NCI-H748 treated with DMSO at 0.1 percent for 48 hours (cell line): Measurements from ENCODE around the gene UVRAG.
A peak's percentile ranks its signal among the peaks of the same experiment; 100 is the strongest.

ENCODE experiments used
- DNase-seq: peaks from one replicate; lab custom pipeline; 2025; lab: John Stamatoyannopoulos, UW

UVRAG gene

DNA sequence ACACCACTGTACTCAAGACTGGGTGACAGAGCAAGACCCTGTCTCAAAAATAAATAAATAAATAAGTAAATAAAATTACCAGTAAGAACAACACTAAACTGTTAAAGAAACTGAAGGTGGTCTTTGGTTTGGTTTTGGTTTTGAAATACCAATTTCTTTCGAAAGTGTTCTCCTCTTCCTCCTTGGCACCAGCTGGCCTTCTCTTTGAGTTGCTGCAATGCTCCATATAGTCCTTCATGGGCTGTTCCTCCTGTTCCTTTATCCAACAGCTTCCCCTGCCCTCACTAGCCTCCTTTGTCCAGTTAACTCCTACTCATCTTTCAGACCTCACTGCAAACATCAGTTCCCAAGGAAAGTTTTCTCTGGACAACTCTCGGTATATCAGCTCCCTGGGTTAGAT lies 5.0 kb upstream of the UVRAG start:
- DNase-seq: no peak

DNA sequence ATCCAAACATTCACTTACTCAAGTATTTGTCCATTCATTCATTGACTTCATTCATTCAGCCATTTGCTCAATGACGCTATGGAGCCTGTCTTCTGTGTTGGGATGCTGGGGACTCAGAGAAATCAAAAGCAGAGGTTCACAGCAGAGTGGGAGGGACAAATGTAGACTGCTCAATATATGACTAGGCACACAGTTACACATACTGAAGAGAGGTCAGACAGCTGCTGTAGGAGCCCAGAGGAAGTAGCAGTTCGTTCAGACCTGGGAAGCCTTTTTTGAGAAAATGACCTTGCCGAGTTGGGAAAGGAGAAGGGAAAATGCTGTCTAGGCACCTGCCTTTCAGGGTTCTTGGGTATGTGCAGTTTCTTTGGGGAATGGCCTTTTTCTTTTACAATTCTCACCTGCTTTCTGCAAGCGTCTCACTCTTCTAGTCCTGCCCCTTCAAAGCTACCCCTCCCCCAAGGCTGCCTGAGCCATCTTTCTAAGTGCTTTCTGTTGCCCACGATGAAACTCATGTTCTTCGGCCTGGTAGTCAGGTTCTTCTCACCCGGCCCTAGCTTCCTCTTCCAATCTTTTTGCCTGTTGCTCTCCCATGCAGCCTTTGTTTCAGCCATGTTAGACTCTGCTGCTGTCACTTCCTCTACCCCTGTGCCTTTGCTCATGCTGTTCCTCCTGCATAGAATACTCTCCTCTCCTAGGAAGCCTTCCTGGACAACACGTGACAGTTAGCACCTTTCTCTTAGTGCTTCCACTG lies 4.2 kb upstream of the UVRAG start:
- DNase-seq: no peak

DNA sequence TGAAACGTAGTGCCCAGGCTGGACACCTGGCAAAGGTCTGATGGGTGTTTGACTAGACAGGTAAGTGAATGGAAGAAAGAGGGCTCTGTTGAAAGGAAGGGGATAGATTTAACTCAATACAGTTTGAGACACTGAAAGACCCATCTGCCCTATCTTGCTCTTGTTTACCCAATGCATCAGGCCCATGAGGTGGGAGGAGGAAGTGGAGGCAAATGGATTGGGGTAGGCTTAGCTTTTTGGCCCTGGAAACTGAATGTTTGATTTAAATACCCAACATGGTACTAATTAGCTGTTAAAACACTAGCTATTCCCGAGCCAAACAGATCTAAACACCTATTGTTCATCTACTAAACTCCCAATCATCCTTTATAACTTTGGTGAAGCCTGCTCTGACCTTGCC lies 3.5 kb upstream of the UVRAG start:
- DNase-seq: no peak

DNA sequence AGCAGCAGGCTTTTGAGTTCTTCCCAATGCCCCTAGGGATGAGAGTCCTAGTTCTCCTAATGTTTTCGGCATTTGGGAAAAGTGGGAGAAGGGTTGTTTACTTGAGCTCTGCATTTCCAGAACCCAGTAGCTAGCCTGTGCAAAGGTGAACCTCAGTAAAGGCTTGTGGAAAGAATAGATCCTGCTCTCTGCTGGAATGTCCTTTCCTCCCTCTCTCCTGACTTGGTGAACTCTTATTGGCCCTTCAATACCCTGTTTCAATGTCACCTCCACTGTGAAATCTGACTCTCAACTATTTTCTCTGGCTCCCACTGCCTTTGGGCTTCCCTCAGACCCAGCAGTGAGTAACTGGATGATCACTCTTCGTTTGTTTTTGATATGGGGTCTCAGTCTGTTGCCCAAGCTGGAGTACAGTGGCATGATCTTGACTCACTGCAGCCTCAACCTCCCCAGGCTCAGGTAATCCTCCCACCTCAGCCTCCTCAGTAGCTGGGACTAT lies 2.4 kb upstream of the UVRAG start:
- no peak for DNase-seq

DNA sequence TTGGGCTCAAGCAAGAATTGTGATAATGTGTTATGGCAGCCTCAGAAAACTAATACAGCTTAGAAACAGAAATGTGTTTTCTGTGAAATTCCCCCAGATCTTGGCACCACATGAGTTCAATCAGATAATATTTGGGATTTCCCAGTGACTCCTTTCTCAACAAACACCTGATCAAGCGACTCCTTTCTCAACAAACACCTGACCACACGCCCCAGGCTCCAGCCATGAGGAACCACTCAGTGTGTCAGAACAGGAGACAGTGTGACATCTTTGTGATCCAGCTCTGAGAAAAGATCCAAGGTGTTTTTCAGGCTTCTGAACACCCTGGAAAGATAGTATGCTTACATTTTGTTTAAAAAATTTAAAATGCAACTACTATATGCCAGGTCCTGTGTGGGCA lies 1.9 kb upstream of the UVRAG start:
- no peak for DNase-seq

DNA sequence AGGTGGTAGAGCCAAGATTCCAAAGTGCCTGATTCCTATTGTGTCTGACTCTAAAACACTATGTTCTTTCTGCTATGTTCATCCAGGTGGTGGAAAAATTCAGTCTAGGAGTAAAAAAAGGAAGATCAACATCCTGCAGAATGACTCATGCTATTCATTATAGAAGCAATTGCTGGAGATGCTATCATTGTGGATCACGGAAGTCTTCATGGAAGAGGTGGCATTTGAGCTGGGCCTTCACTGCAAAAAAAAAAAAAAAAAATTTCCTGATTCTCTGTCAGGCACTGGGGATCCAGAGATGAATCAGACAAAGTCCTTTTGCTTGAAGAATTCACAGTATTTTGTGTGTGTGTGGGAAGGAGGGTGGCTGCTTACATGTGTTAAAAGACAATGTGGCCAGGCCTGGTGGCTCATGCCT lies 1.4 kb upstream of the UVRAG start:
- no peak for DNase-seq

DNA sequence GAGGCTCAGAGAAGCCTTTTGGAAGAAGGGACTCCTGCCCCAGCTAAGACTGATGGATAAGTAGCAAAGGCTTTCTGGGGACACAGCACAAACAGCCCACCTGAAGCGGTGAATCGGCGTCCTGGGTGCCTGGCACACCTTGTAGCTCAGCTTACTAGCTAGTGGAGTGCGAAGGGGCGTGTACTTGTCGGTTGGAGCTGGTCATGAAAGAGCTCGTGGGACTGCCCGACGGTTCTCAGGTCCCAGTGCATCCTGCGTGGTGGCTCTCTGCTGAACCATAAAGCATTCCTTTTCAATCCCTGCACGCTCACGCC lies 690 bp upstream of the UVRAG start:
- DNase-seq: peak; percentile 92

DNA sequence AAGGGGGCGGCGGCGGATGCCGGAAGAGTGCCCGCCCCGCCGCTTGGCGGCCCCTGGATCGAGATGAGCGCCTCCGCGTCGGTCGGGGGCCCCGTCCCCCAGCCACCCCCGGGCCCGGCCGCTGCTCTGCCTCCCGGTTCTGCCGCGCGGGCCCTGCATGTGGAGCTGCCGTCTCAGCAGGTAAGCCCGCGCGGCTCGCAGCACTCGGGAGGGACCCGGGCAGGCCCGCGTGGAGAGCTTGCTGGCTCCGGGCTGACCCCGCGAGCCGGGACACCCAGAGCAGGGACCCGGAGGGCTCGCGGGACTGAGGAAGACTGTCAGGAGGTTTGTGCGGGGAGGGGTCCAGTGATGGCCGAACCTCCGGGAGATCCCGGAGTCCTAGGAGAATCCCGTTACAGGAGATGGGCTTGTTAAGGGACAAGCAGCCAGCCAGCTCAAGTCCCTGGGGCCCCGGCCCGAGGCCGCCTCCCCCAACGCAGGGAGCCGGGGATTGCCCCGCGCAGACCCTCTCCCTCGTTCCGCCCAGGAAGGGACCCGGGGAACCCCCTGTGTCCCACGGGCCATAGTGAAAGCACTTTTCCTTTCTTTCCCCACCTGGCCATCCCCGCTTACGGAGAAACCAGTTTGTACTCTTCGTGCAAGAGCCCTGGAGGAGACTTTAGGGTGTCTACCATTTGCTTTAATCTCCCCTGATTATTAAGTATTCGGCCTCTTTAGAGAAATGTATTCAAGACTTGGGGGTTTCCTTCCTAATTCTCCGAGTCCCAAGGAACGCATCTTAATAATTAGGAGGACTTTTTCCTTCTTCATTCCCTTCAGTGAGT lies 547 bp downstream of the UVRAG start:
- no peak for DNase-seq

DNA sequence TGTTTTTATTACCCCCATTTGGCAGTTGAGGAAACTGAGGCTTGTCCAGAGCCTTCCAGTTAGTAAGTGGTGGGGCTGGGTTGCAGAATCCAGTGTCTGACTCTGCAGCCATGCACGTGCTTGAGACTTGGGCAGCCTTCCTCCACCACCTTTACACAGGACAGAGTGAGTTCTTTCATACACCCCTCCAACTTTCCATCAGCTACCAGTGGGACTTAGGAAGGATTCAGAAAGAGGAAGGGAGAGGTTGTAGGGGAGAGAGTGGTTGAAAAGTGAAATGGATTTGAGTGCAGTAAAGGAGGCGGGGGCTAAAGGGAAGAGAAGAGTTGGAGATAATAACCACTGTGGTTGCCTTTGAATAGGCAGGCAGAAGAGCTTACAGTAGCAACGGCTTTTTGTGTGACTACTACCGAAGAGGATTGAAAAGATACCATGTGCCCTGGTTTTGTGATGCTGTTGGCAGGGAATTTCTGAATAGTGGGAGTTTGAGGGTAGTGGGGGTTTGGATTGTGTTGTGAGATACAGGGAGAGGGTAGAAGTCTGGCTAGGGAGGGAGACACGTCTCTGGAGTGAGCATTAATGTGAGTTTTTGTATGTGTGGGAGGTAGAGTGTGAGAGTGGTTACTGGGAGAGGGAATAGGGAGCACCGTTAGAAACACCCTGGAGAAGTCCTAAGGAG lies 1.7 kb downstream of the UVRAG start:
- no peak for DNase-seq

DNA sequence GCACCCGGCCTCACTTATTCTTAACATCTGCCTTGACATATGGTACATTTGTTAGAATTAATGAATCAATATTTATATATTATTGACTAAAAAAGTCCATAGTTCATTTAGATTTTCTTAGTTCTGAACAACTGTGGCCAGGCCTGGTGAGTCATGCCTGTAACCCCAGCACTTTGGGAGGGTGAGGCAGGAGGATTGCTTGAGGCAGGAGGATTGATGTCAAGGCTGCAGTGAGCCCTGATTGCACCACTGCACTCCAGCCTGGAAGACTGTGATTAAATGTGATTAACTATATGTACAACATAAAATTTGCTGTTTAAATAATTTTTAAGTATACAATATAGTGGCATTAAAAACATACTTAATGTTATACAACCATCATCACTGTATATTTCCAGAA lies 5.6 kb downstream of the UVRAG start:
- DNase-seq: no peak

DNA sequence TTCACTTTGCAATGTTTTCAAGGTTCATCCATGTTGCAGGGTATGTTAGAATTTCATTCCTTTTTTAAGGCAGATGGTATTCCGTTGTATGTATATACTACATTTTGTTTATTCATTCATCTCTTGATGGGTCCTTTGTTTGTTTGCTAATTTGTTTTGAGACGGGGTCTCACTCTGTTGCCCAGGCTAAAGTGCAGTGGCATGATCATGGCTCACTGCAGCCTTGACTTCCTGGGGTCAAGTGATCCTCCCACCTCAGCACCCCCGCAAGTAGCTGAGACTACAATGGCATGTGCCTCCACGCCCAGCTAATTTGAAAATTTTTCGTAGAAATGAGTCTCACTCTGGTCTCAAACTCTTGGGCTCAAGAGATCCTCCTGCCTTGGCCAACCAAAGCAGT lies 6.2 kb downstream of the UVRAG start:
- no peak for DNase-seq

DNA sequence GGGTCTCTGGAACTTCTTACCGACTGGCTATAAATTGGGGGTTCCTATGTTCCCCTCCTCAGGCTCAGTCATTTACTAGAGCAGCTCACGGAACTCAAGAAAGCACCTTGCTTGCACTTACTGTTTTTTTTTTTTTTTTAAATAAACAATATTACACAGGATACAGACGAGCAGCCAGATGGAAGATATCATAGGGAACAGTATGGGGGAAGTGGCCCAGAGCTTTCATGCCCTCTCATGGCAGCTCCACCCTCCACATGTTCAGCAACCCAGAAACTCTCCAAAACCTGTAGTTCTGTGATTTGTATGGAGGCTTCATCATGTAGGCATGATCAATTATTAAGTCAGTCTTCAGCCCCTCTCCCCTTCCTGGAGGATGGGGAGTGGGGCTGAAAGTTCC lies 7.5 kb downstream of the UVRAG start:
- DNase-seq: no peak

DNA sequence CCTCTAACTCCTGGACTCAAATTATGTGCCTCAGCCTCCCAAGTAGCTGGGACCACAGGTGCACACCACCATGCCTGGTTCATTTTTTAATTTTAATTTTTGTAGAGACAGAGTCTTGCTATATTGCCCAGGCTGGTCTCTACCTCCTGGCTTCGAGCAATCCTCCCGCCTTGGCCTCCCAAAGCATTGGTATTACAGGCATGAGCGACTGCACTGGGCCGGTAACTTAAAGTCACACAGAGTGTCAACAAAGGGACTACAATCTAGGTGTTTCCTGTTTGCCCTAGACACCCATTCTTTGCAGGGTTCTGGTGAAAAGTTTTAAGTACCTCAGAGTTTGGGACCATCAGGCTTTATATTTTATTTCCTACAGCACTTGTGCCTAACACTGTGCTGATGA lies 8.4 kb downstream of the UVRAG start:
- no peak for DNase-seq

DNA sequence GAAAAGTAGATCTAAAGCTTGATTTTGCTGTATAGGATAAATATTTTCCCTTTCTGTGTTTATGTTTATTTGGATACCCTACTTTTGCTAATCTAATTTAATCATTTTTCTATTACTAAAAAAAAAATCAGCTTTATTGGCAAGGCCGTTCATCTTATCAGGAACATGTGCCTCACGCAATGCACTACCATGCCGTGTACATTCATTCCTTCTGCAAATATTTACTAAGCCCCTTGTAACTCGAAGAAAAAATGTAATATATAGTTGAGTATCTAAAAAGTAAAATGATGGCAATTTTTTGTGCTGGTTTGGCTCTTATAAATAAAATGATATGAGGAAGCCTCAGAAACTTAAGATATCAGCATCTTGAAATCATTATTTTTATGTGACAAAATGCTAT lies 8.9 kb downstream of the UVRAG start:
- DNase-seq: no peak

DNA sequence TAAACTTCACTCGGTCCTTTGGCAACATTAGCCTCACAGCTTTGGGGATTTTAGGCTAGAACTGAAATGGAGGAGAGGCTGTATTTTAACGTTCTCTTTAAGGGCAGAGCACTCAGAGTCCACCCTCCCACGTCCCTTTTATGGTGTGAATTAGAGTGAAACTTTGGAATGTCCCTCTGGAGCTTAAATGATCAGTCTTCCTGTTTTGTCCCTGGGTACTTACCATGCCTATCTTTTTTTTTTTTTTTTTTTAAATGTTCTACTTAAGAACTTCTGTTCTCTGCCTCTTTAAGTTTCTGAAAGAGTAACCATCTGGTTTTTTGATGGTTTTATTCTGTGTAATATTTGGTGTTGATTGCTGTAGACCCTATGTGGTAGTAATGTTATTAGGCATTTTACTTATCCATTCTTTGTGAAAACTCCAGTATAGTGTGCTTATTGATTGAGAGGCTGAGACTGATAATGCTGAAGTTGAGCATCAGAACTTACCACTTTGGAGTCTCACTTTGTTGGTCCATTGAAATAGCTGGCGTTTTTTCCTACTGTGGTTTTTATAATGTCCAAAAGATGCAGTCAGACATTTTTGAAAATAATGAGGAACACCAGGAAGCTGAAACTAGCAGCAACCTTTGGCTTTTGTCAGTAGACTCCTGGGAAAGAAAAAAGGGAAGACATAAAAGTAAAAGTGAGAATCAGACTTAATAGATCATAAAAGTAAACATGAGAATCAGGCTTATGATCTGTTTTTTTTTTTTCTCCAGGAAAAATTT lies 11.6 kb downstream of the UVRAG start:
- DNase-seq: no peak

DNA sequence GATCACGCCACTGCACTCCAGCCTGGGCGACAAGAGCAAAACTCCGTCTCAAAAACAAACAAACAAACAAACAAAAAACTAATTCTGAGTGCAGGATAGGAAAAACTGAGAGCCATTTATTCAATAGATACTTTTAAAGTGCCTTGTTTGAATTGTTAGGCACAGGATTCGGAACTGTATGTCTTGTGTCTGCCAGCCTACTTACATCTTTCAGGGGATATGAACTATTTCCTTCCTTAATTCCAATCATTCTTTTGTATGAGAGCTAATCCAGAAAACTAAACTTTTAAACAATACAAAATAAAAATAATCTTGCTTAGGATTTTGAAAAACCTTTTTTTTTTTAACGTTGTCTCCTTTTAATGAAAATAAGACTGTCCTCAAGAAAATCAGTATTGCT lies 12.6 kb downstream of the UVRAG start:
- DNase-seq: no peak

DNA sequence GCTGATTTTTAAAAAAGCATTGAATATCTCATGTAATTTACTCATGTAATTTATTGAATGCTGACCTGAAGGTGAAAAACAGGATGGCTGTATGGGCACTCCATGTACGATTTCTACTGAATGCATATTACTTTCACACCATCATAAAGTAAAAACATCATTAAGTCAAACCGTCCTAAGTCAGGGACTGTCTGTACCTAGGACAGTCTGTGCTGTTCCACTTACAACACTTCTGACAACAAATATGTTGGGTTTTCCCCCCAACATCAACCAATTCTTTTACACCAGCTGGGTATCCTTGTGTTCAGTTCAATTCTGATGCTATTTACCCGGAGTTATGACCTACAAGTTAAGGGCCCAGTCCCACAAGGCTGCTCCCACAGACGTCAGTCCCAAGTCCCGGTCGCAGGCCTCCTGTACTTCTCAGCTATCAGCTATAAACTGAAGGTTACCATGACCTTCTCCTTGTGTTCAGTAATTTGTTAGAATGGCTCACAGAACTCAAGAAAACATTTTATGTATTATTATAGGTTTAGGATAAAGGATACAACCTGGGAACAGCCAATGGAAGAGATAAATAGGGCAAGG lies 17.0 kb downstream of the UVRAG start:
- no peak for DNase-seq

DNA sequence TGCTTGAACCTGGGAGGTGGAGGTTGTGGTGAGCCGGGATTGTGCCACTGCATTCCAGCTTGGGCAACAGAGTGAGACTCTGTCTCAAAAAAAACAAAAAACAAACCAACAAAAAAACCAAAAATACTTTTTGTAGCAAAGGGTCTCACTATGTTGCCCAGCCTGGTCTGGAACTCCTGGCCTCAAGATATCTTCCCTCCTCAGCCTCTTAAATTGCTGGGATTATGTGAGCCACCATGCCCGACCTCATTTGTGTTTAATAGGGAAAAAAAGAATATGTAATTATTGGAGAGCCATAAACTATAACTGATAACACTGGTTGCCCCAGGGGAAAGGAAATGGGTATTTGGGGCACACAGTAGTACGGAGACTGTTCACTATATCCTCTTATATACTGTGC lies 19.7 kb downstream of the UVRAG start:
- no peak for DNase-seq

DNA sequence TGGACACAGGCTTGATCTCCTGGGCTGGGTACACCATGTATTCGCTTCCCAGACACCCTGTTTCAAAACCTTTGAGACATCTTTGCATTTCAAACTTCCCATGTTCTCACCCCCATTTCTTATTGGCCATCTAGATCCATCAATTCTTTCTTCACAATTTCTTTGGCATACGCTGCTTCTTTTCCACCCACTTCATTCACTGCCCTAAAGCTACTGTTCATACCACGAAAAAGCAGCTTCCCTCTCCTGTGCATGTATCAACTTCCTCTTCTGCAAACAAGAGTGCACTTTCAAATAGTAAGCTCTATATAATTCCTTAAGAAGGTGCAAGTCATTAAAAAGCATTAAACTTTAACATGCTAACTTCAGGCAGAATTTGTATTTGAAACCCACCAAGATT lies 21.4 kb downstream of the UVRAG start:
- no peak for DNase-seq

DNA sequence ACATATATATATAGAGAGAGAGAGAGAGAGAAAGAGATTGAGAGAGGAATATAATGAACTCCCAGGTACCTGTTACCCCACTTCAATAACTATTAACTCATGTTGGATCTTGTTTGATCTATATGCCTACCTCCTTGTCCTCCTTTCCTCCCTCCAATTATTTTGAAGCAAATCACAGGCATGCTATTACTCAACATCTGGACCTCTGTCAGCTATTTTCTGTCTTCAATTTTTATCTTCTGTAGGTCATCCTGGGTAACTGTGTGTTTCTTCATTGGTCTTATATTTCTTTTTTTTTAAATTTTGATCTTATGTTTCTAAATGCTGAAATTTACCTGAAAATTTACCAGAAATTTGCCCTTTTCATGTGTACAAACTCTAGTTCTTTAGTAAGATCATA lies 24.8 kb downstream of the UVRAG start:
- DNase-seq: no peak

DNA sequence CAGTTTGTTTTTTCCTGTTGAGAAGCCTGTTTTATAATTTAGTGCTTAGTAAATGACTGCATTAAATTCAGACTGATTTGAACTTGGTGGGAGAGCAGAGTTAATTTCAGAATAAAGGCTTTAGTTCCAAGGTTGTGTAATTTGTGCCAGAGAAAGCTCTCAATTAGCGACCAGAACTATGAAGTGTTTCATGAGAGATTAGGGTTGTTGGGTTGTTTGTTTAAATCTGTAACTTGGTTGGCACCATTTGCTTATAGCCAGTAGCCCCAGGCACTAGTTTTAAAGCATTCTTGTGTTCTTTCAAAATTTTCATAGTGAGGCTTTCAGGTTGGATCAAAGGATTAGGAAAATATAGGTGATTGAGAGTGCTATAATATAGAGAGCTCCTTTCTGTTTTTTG lies 25.5 kb downstream of the UVRAG start:
- no peak for DNase-seq

DNA sequence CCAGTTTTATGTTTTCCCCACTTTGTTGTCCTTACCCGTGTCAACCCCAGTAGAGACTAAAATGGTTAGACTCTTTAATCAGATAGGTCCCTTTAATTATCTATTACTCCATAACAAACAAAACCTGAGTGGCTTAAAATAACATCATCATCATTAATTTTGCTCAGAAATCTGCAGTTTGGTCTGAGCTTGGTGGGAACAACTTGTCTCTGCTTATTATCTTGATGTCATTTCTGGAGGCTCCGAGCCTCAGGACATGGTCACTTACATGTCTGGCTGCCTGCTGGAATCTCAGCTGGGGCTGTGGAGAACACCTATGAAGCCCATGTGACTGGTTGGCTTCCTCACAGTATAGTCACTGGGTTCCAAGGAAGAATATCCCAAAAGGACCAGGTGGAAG lies 26.7 kb downstream of the UVRAG start:
- no peak for DNase-seq
